ENCODE measurements around the gene ADM. TPM values are rescaled to one million over a fixed set of nuclear protein-coding genes. Genes with fewer than 3 reads are reported as not detected.
A peak's percentile ranks its signal among the peaks of the same experiment; 100 is the strongest.

ADM gene
- total RNA-seq, 1 donor from 2014 or later = 28.8 TPM

DNA sequence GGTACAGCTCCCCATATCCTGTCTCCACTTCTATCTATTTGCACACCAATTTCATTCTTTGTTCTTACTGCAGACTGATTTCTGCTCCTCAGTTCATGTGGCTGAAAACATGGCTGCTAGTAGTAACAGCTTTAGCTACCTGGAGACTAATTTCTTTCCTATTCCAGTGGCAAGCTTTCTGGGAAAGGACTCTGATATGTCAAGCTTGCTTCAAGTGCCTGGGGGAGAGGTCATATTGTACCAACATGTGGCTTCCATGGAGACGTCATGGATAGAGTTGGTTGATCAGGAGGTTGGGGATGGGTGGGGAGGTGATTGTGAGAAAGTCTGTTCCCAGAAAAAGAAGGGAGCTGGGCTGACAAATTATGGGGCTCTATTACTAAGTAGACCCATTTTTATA lies 44.9 kb downstream of the ADM start:
- Mint-ChIP-seq H3K4me1 (ENCODE audit: unreplicated experiment) (peaks cover 18% of the 10 kb centered on the region), H3K27me3 (peaks cover 3% of the 10 kb centered on the region), H3K4me3 (no peak overlapping the region), H3K36me3 (no peaks in the 10 kb centered on the region), H3K9me3 (no peaks in the 10 kb centered on the region), H3K27ac (no peak overlapping the region)
- DNase-seq (ENCODE audit: extremely low spot score, unreplicated experiment) = no peak
- no peak for TF ChIP-seq CTCF (conservative IDR thresholded peaks at IDR 0.05)

- Mint-ChIP-seq H3K27ac (peak overlapping the region; percentile 79), H3K9me3 (no peaks in the 10 kb centered on the region), H3K27me3 (peaks cover 3% of the 10 kb centered on the region), H3K36me3 (no peaks in the 10 kb centered on the region), H3K4me1 (ENCODE audit: unreplicated experiment) (peaks cover 18% of the 10 kb centered on the region), H3K4me3 (no peak overlapping the region)
- no peak for TF ChIP-seq CTCF (conservative IDR thresholded peaks at IDR 0.05)
- no peak for DNase-seq (ENCODE audit: extremely low spot score, unreplicated experiment)
These were observed 45.5 kb downstream of the ADM start for GRCh38 chr11:10350334-10350733.

DNA sequence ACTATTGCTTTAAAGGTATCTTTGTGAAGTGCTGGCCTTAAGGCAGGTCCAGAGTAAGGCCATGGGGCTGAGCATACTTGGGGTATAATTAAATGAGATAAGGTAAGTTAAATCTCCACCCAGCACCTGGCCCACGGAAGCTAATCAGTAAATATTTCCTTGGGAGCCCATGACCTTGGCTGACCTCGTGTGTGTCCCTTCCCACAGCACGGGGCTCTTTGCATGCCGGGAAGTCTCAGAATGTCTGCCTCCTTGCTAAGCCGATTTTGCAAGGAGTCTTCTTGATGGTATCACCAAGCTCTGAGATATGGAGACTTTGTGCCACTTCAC lies 46.5 kb downstream of the ADM start:
- Mint-ChIP-seq H3K27me3 (peaks cover 3% of the 10 kb centered on the region), H3K4me3 (peak overlapping the region; percentile 45), H3K27ac (peak overlapping the region; percentile 79), H3K36me3 (no peaks in the 10 kb centered on the region), H3K9me3 (no peaks in the 10 kb centered on the region), H3K4me1 (ENCODE audit: unreplicated experiment) (peaks cover 18% of the 10 kb centered on the region)
- TF ChIP-seq CTCF (conservative IDR thresholded peaks at IDR 0.05) = no peak
- no peak for DNase-seq (ENCODE audit: extremely low spot score, unreplicated experiment)

DNA sequence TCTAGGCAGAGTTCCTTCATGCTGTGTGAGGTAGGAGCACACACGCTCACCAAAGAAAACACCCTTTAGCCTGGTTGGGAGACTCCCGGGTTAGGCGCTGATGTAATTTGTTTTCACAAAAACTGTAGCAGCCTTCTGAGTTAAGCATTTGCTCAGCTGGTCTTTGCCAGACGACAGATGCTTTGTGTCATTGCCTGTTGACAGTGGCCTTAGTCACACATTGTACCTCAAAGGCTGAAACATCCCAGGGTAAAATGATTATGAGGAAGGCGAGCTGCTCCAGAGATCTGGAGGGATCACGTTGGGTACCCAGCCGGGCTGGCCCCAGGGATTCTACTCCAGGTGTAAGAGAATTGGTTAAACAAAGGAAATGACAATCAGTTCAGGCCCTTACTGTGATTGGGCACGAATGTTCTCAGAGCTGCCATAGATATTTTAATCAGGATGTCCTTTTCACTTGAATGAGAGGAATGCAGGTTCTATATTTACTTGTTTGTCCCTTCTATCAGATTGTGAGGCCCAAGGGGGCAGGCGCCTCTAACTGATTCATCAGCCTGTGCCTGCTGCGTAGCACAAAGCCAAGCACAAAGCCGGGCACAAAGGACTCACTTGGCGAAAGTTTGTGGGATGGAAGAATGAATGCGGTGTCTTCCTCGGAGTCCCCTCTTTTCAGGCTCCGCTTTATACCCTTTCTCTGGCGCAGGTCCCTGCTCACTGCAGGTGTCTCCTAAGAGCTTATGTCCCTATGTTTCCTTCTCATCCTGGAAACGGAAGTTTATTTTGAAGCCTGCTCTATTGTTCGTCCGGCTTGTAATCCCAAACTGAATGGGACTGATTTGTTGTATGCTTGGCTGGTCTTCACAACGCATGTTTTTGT lies 47.1 kb downstream of the ADM start:
- DNase-seq (ENCODE audit: extremely low spot score, unreplicated experiment) = no peak
- H3K4me1 Mint-ChIP-seq (ENCODE audit: unreplicated experiment) = peaks cover 18% of the 10 kb centered on the region
- no peaks in the 10 kb centered on the region for H3K9me3 Mint-ChIP-seq
- H3K36me3 Mint-ChIP-seq = no peaks in the 10 kb centered on the region
- H3K4me3 Mint-ChIP-seq = peak overlapping the region; percentile 45
- H3K27ac Mint-ChIP-seq = peak overlapping the region; percentile 79
- TF ChIP-seq CTCF (conservative IDR thresholded peaks at IDR 0.05) = no peak
- peaks cover 2% of the 10 kb centered on the region for H3K27me3 Mint-ChIP-seq

DNA sequence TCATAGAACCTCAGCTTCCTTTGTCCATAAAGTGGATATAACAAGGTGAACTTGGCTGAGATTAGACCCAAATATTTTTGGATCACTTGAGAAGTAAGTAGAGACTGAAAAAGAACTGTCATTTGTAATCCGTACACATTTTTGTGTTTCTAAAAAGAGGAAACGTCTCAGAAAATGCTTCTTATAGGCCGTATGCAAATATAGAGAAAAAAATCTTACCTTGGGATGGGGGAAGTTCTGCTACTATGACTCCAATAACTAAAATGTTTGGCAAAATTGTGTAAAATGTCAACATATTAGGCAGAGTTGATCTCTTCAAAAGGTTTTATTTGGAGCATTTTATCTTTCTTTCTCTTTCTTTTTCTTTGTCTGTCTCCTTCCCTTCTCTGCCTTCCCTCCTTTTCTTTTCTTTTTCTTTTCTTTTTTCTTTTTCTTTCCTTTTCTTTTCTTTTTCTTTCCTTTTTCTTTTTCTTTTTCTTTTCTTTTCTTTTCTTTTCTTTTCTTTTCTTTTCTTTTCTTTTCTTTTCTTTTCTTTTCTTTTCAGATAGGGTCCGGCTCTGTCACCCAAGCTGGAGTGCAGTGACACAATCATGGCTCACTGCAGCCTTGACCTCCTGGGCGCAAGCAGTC lies 48.2 kb downstream of the ADM start:
- H3K27ac Mint-ChIP-seq = no peak overlapping the region
- no peak overlapping the region for H3K4me3 Mint-ChIP-seq
- no peak for DNase-seq (ENCODE audit: extremely low spot score, unreplicated experiment)
- H3K27me3 Mint-ChIP-seq = no peaks in the 10 kb centered on the region
- no peak for TF ChIP-seq CTCF (conservative IDR thresholded peaks at IDR 0.05)
- H3K9me3 Mint-ChIP-seq = no peaks in the 10 kb centered on the region
- no peaks in the 10 kb centered on the region for H3K36me3 Mint-ChIP-seq
- peaks cover 18% of the 10 kb centered on the region for H3K4me1 Mint-ChIP-seq (ENCODE audit: unreplicated experiment)
